Endothelial cell of umbilical vein (primary cell): ENCODE data around the gene RNASEH1. TPM values are rescaled to one million over a fixed set of nuclear protein-coding genes. Genes with fewer than 3 reads are reported as not detected.

ENCODE experiments used
- BruUV-seq: library from RNA; stranded (reverse); fragments of 400-500 nt; replicated peaks from 2 replicates; lab custom pipeline; 2021; lab: Mats Ljungman, UMichigan
- CTCF ChIA-PET: fragments of 300-600, 350-600 bp; sonication (Branson Sonifier 250); formaldehyde crosslinking; loops from one replicate; lab custom pipeline; 2021; ENCODE audit warnings: antibody characterized with exemption, inconsistent platforms; lab: Charles Lee
- POLR2A ChIA-PET: fragments of 300-600, 350-600 bp; sonication (Branson Sonifier 250); formaldehyde crosslinking; loops from one replicate; lab custom pipeline; 2021; ENCODE audit warnings: antibody characterized with exemption, inconsistent platforms; lab: Charles Lee
- DNase-seq: peaks from one replicate; pipeline ENCODE4 v3.0.0-alpha.2; 2011; ENCODE audit warnings: low read depth, low spot score
- FAIRE-seq: peaks from 2 replicates; lab custom pipeline; 2011; peaks lifted over from hg19 to GRCh38; lab: Jason Lieb, UNC
- H2AFZ ChIP-seq: 2 replicates; pipeline ENCODE4 v1.6.0; 2012; ENCODE audit warnings: low read depth, low read length, control low read depth, inconsistent platforms
- H3K27ac ChIP-seq: 2 replicates; pipeline ENCODE4 v1.5.1; 2011; ENCODE audit warnings: low read depth, mild to moderate bottlenecking, control low read depth, low read length, moderate library complexity; ENCODE audit not compliant: insufficient read depth
- H3K27me3 ChIP-seq, 2 experiments: 2 replicates each; pipeline versions ENCODE4 v1.6.0 to v1.6.1; 2011; ENCODE audit warnings: low read length in 2 of 2, mixed read lengths in 1 of 2; ENCODE audit not compliant: control insufficient read depth in 2 of 2, insufficient read depth in 2 of 2
- H3K36me3 ChIP-seq, 2 experiments: 2 replicates in 1 of 2; 3 replicates in 1 of 2; pipeline ENCODE4 v1.5.1; 2011; ENCODE audit warnings: low read length in 2 of 2, mild to moderate bottlenecking in 1 of 2, moderate library complexity in 1 of 2; ENCODE audit not compliant: control insufficient read depth in 2 of 2, insufficient read depth in 2 of 2; ENCODE audit errors: extremely low read depth in 1 of 2
- H3K4me1 ChIP-seq: 3 replicates; pipeline ENCODE4 v1.5.1; 2011; ENCODE audit warnings: mild to moderate bottlenecking, low read length; ENCODE audit not compliant: control insufficient read depth, insufficient read depth; ENCODE audit errors: extremely low read depth
- H3K4me2 ChIP-seq: 2 replicates; pipeline ENCODE4 v1.6.1; 2011; ENCODE audit warnings: low read length, control low read depth, mixed read lengths; ENCODE audit not compliant: insufficient read depth
- H3K4me3 ChIP-seq, 3 experiments: fragments of 200-600 bp in 1 of 3; sonication (generic), shearing (Covaris generic) in 1 of 3; replicated peaks in 1 of 3; 2 replicates each; pipeline ENCODE4 v1.5.1; 2011 to 2016; ENCODE audit warnings: control low read depth in 3 of 3, low read length in 3 of 3, mild to moderate bottlenecking in 2 of 3, inconsistent platforms in 1 of 3, low read depth in 1 of 3, moderate library complexity in 1 of 3; ENCODE audit not compliant: insufficient read depth in 1 of 3
- H3K79me2 ChIP-seq: 2 replicates; pipeline ENCODE4 v1.6.0; 2012; ENCODE audit warnings: low read length, inconsistent platforms; ENCODE audit not compliant: control insufficient read depth, insufficient read depth
- H3K9ac ChIP-seq: replicated peaks from 2 replicates; pipeline ENCODE3; 2011; ENCODE audit warnings: low read length, control low read depth; ENCODE audit not compliant: insufficient read depth; ENCODE audit errors: extremely low read depth
- H3K9me1 ChIP-seq: replicated peaks from 3 replicates; pipeline ENCODE4 v1.6.0; 2011; ENCODE audit warnings: mild to moderate bottlenecking, low read length; ENCODE audit not compliant: control insufficient read depth, insufficient read depth; ENCODE audit errors: extremely low read depth
- H3K9me3 ChIP-seq: replicated peaks from 2 replicates; pipeline ENCODE4 v1.5.1; 2012; ENCODE audit warnings: low read length, inconsistent platforms; ENCODE audit not compliant: control insufficient read depth, insufficient read depth
- H4K20me1 ChIP-seq: replicated peaks from 2 replicates; pipeline ENCODE3; 2011; ENCODE audit warnings: mild to moderate bottlenecking, low read length; ENCODE audit not compliant: control insufficient read depth, insufficient read depth; ENCODE audit errors: extremely low read depth
- CTCF ChIP-seq, 2 donors: IDR thresholded peaks; 1 replicate in 1 of 2; 2 replicates in 1 of 2; pipeline ENCODE4 v1.5.1; 2011; ENCODE audit warnings: low read length in 2 of 2, mild to moderate bottlenecking in 2 of 2, moderate library complexity in 2 of 2, control low read depth in 1 of 2, inconsistent platforms in 1 of 2, low read depth in 1 of 2; ENCODE audit not compliant: insufficient read depth in 1 of 2; ENCODE audit errors: extremely low read depth in 1 of 2
- GATA2 ChIP-seq: IDR thresholded peaks from 2 replicates; pipeline ENCODE4 v1.7.0; 2011; ENCODE audit warnings: low read depth, mild to moderate bottlenecking, moderate library complexity, mixed read lengths, low read length; ENCODE audit not compliant: insufficient read length, insufficient read depth
- JUN ChIP-seq: IDR thresholded peaks from 2 replicates; pipeline ENCODE4 v1.6.1; 2011; ENCODE audit warnings: borderline replicate concordance, low read depth; ENCODE audit not compliant: insufficient read length, insufficient read depth
- MYC ChIP-seq: IDR thresholded peaks from one replicate; pipeline ENCODE4 v1.6.1; 2011; ENCODE audit warnings: mild to moderate bottlenecking, low read depth, low read length
- dilution Hi-C: fragments of 300-500 bp; cut with MboI; formaldehyde crosslinking; loops from one replicate; pipeline ENCODE4 v1.15.0; 2019; ENCODE audit warnings: low sequenced_read_pairs; ENCODE audit not compliant: extremely low pct_ligation_motif_present
- intact Hi-C: fragments of 100-400 bp; cut with micrococcal nuclease; formaldehyde crosslinking; loops from one replicate; pipeline ENCODE4 v1.10.0; 2022
- polyA plus RNA-seq, 4 experiments: library from polyadenylated mRNA; depleted of rRNA in 3 of 4; stranded (reverse) in 3 of 4; unstranded in 1 of 4; fragments of >200 nt; gene quantifications; 2 replicates each; pipeline versions ENCODE4 v1.2.1 to v1.2.3, GENCODE V29; 2011 to 2012; ENCODE audit warnings: missing spikeins in 1 of 4
- total RNA-seq: library from RNA; stranded (reverse); gene quantifications from 2 replicates; pipeline ENCODE4 v1.2.3, GENCODE V29; 2021

The RNASEH1 gene
- total and polyA plus RNA-seq, 2 donors (not counting 3 experiments of a cell fraction or from before 2014, with no cell fraction given): 12.8 to 30.8 TPM

- H2AFZ ChIP-seq: no peak overlapping the region
- POLR2A ChIA-PET: no interaction called here
- DNase-seq: no peak
- no peaks in the 10 kb centered on the region for H3K27me3 ChIP-seq
- no TSS peak for BruUV-seq
- intact Hi-C loops (no loop called here), dilution Hi-C loops (no loop called here)
- no peak overlapping the region for H3K27ac ChIP-seq
- no peak for FAIRE-seq
- peaks cover 10% of the 10 kb centered on the region for H3K4me1 ChIP-seq
- TF ChIP-seq MYC (no peak), CTCF (IDR thresholded peaks at IDR 0.05; ENCODE audit: extremely low read depth in 1 of 2, insufficient read depth in 1 of 2, low read depth in 1 of 2, low read length in 2 of 2) (no peak), GATA2 (no peak), JUN (no peak)
- H3K9me3 ChIP-seq: no peaks in the 10 kb centered on the region
- no peak overlapping the region for H3K4me2 ChIP-seq
- no peaks in the 10 kb centered on the region for H3K79me2 ChIP-seq
- CTCF ChIA-PET: no interaction called here
- H3K4me3 ChIP-seq: no peak overlapping the region
- no peak overlapping the region for H3K9ac ChIP-seq
- H3K9me1 ChIP-seq: no peaks in the 10 kb centered on the region
- H3K36me3 ChIP-seq: no peaks in the 10 kb centered on the region
- no peaks in the 10 kb centered on the region for H4K20me1 ChIP-seq
These were observed 30.0 kb downstream of the RNASEH1 start for GRCh38 chr2:3527886-3528785.
